ENCODE measurements around the gene ARID5A. TPM values are rescaled to one million over a fixed set of nuclear protein-coding genes. Genes with fewer than 3 reads are reported as not detected.
A peak's percentile ranks its signal among the peaks of the same experiment; 100 is the strongest.

The ARID5A gene
- total and polyA plus RNA-seq, 2 donors (not counting 1 experiment from before 2014, with no cell fraction given): 35.5 to 93.0 TPM

- H3K4me1 ChIP-seq (ENCODE audit: control insufficient read depth in 2 of 2, insufficient read depth in 2 of 2, low read length in 2 of 2): peaks cover 18 to 23% of the 10 kb centered on the region in 2 donors
- H3K4me3 ChIP-seq (ENCODE audit: control extremely low read depth in 1 of 5, extremely low read depth in 1 of 5, insufficient read depth in 1 of 5, low read depth in 2 of 5, low read length in 4 of 5): no peak overlapping the region
- ATAC-seq (ENCODE audit: low read depth): no peak
- H3K9me3 ChIP-seq (ENCODE audit: control extremely low read depth in 1 of 3, control insufficient read depth in 2 of 3, insufficient read depth in 1 of 3, low read length in 2 of 3): no peaks in the 10 kb centered on the region
- H3K9ac ChIP-seq (ENCODE audit: low read length): peak overlapping the region; percentile 65
- no peaks in the 10 kb centered on the region for H4K20me1 ChIP-seq (ENCODE audit: control insufficient read depth, insufficient read depth, low read length, poor library complexity, severe bottlenecking)
- Mint-ChIP-seq H3K4me1 (peaks cover 18% of the 10 kb centered on the region), H3K27ac (no peak overlapping the region), H3K9me3 (ENCODE audit: insufficient read depth) (no peaks in the 10 kb centered on the region), H3K4me3 (peak overlapping the region; percentile 78), H3K27me3 (peaks cover 14% of the 10 kb centered on the region)
- ChIA-PET CTCF (interaction anchor here (0.9 to 10.6 kb wide), 25 partner anchors 10 to 516 kb away, joined by 3 to 155 read pairs (median 5); partner anchors contain the start of genes ASTL, NCAPH and SNRNP200), POLR2A (interaction anchor here (1.1 kb wide), 1 partner anchor 203 kb away, joined by 4 read pairs; the partner anchor contains the start of gene SNRNP200)
- no peaks in the 10 kb centered on the region for H3K36me3 ChIP-seq (replicated peaks in 1 of 2; ENCODE audit: control extremely low read depth in 1 of 2, control insufficient read depth in 1 of 2, extremely low read depth in 1 of 2, insufficient read depth in 2 of 2, low read length in 1 of 2)
- no peak overlapping the region for H3K27ac ChIP-seq (ENCODE audit: low read length in 2 of 2)
- H3K79me2 ChIP-seq (ENCODE audit: control insufficient read depth, insufficient read depth, low read length): no peaks in the 10 kb centered on the region
- DNase-seq: no peak
- intact Hi-C loops (cut with micrococcal nuclease): loop anchor here (1.0 to 10.0 kb wide), 8 partner anchors 28 to 370 kb away; partner anchors contain the start of genes ARID5A, ASTL, CIAO1 and SNRNP200
- TF ChIP-seq EZH2 (IDR thresholded peaks at IDR 0.05; ENCODE audit: borderline replicate concordance, insufficient read depth, low read depth, low read length, poor library complexity, severe bottlenecking) (no peak), CTCF (IDR thresholded peaks at IDR 0.05) (no peak)
- WGBS (ENCODE audit: insufficient coverage): 72% methylated on average over 26 of the region's 26 CpGs
- H3K27me3 ChIP-seq (replicated peaks in 1 of 4; ENCODE audit: control extremely low read depth in 1 of 4, control insufficient read depth in 3 of 4, insufficient read depth in 4 of 4, low read length in 3 of 4): peaks cover 0 to 16% (median 0%) of the 10 kb centered on the region in 4 experiments
- H2AFZ ChIP-seq (ENCODE audit: insufficient read depth, low read depth, low read length, poor library complexity, severe bottlenecking): peak overlapping the region; percentile 86
- H3K4me2 ChIP-seq (replicated peaks; ENCODE audit: low read depth, low read length, poor library complexity, severe bottlenecking): peak overlapping the region; percentile 93
These were observed 27.9 kb upstream of the ARID5A start for GRCh38 chr2:96508521-96509113.

All from B cell (primary cell).